Nephron progenitor cell (in vitro differentiated cells): ENCODE measurements around the gene OR8B3.
A peak's percentile ranks its signal among the peaks of the same experiment; 100 is the strongest.
"Not testable (repeated sequence)": the region's sequence is repeated elsewhere in the genome, so short reads cannot be mapped to it uniquely, and the experiment has no call there.

Experiments
- DNase-seq: peaks from one replicate; pipeline ENCODE4 v3.0.0; 2021
- H3K27ac Mint-ChIP-seq: 2 replicates; pipeline ENCODE4 v1.8.0; 2021; ENCODE audit warnings: mild to moderate bottlenecking, moderate library complexity, mixed read lengths
- H3K27me3 Mint-ChIP-seq: 2 replicates; pipeline ENCODE4 v1.8.0; 2021; ENCODE audit warnings: mild to moderate bottlenecking, low read depth, mixed read lengths; ENCODE audit not compliant: poor library complexity
- H3K36me3 Mint-ChIP-seq: 2 replicates; pipeline ENCODE4 v1.8.0; 2021; ENCODE audit warnings: low read depth, mixed read lengths
- H3K4me1 Mint-ChIP-seq: 2 replicates; pipeline ENCODE4 v1.8.0; 2021; ENCODE audit warnings: mixed read lengths
- H3K4me3 Mint-ChIP-seq: 2 replicates; pipeline ENCODE4 v1.8.0; 2021; ENCODE audit warnings: mild to moderate bottlenecking, moderate library complexity, mixed read lengths
- H3K9me3 Mint-ChIP-seq: 2 replicates; pipeline ENCODE4 v1.8.0; 2021; ENCODE audit warnings: mild to moderate bottlenecking, moderate library complexity, mixed read lengths
- TF ChIP-seq, protein P1 (sequence below): fragments of 200-600 bp; sonication (generic); IDR thresholded peaks from 2 replicates; pipeline ENCODE4 v1.5.0; 2021; ENCODE audit warnings: antibody characterized with exemption

The OR8B3 gene

GRCh38 chr11:124415356-124415923, 16.6 kb upstream of the OR8B3 start:
- TF ChIP-seq, protein P1, sequence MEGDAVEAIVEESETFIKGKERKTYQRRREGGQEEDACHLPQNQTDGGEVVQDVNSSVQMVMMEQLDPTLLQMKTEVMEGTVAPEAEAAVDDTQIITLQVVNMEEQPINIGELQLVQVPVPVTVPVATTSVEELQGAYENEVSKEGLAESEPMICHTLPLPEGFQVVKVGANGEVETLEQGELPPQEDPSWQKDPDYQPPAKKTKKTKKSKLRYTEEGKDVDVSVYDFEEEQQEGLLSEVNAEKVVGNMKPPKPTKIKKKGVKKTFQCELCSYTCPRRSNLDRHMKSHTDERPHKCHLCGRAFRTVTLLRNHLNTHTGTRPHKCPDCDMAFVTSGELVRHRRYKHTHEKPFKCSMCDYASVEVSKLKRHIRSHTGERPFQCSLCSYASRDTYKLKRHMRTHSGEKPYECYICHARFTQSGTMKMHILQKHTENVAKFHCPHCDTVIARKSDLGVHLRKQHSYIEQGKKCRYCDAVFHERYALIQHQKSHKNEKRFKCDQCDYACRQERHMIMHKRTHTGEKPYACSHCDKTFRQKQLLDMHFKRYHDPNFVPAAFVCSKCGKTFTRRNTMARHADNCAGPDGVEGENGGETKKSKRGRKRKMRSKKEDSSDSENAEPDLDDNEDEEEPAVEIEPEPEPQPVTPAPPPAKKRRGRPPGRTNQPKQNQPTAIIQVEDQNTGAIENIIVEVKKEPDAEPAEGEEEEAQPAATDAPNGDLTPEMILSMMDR: peak; percentile 74
- Mint-ChIP-seq H3K36me3 (no peaks in the 10 kb centered on the region), H3K4me1 (no peaks in the 10 kb centered on the region), H3K27ac (no peak overlapping the region), H3K9me3 (no peaks in the 10 kb centered on the region), H3K27me3 (peaks cover 27% of the 10 kb centered on the region), H3K4me3 (no peak overlapping the region)
- no peak for DNase-seq

GRCh38 chr11:124409906-124410305, 11.1 kb upstream of the OR8B3 start:
- no peaks in the 10 kb centered on the region for H3K4me1 Mint-ChIP-seq
- no peak for DNase-seq
- peaks cover 45% of the 10 kb centered on the region for H3K27me3 Mint-ChIP-seq
- TF ChIP-seq, protein P1: no peak
- H3K9me3 Mint-ChIP-seq: no peaks in the 10 kb centered on the region
- H3K36me3 Mint-ChIP-seq: no peaks in the 10 kb centered on the region
- no peak overlapping the region for H3K4me3 Mint-ChIP-seq
- no peak overlapping the region for H3K27ac Mint-ChIP-seq

- DNase-seq: no peak
- Mint-ChIP-seq H3K4me1 (no peaks in the 10 kb centered on the region), H3K36me3 (no peaks in the 10 kb centered on the region), H3K27me3 (peaks cover 29% of the 10 kb centered on the region), H3K27ac (no peak overlapping the region), H3K9me3 (peaks cover 13% of the 10 kb centered on the region), H3K4me3 (no peak overlapping the region)
- TF ChIP-seq, protein P1: no peak
These were observed 6.8 kb upstream of the OR8B3 start for GRCh38 chr11:124405581-124405980.

DNA sequence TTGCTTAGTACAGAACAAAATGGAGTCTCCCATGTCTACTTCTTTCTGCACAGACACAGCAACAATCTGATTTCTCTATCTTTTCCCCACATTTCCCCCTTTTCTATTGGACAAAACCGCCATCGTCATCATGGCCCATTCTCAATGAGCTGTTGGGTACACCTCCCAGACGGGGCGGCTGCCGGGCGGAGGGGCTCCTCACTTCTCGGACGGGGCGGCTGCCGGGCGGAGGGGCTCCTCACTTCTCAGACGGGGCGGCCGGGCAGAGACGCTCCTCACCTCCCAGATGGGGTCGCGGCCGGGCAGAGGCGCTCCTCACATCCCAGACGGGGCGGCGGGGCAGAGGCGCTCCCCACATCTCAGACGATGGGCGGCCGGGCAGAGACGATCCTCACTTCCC, 4.4 kb upstream of the OR8B3 start:
- not testable (repeated sequence) for DNase-seq, H3K4me1 Mint-ChIP-seq, H3K36me3 Mint-ChIP-seq, H3K27ac Mint-ChIP-seq, H3K4me3 Mint-ChIP-seq
- Mint-ChIP-seq H3K27me3 (peaks cover 19% of the 10 kb centered on the region), H3K9me3 (peaks cover 13% of the 10 kb centered on the region)

DNA sequence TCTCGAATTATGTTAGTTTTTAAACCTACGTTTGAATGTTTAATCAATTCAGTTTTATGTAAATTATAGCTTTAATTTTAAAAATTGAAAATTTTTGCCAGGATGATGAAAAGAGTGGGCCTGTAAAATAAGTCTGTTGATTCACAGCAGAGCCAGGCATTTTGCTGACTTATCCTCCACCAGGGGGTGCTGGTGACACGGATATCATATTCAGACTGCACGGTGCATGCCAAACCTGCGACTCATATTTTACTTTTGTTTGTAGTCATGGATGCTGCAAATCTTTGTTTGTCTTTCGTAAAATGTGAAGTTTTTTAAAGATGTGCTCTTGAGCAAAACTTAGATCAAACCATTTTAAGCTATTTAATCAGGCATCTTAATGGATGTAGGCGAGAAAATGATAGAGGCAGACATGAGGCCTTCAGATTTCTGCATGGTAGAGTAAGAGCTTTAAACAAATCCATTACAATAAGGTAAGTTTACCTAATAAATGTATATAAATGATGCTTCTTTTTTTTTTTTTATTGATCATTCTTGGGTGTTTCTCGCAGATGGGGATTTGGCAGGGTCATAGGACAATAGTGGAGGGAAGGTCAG, 3.6 kb upstream of the OR8B3 start:
- no peak overlapping the region for H3K4me3 Mint-ChIP-seq
- no peaks in the 10 kb centered on the region for H3K4me1 Mint-ChIP-seq
- no peak overlapping the region for H3K27ac Mint-ChIP-seq
- TF ChIP-seq, protein P1: peak; percentile 70
- H3K9me3 Mint-ChIP-seq: peaks cover 13% of the 10 kb centered on the region
- peaks cover 24% of the 10 kb centered on the region for H3K27me3 Mint-ChIP-seq
- peak; percentile 61 for DNase-seq
- no peaks in the 10 kb centered on the region for H3K36me3 Mint-ChIP-seq

GRCh38 chr11:124396847-124397246, 2.0 kb downstream of the OR8B3 start:
- not testable (repeated sequence) for DNase-seq, H3K4me3 Mint-ChIP-seq, H3K27me3 Mint-ChIP-seq, H3K9me3 Mint-ChIP-seq, H3K4me1 Mint-ChIP-seq, H3K27ac Mint-ChIP-seq, H3K36me3 Mint-ChIP-seq

GRCh38 chr11:124394408-124394807, 4.4 kb downstream of the OR8B3 start:
- DNase-seq: no peak

More at GRCh38 chr11:124394408-124394807, 4.4 kb downstream of the OR8B3 start:
- Mint-ChIP-seq H3K36me3 (no peaks in the 10 kb centered on the region), H3K4me3 (no peak overlapping the region), H3K9me3 (no peaks in the 10 kb centered on the region), H3K27me3 (peaks cover 8% of the 10 kb centered on the region), H3K4me1 (no peaks in the 10 kb centered on the region), H3K27ac (no peak overlapping the region)
- TF ChIP-seq, protein P1: no peak
